Loucy (cell line): ENCODE measurements around the gene CMC2.

Source experiments
- H2AFZ ChIP-seq: fragments of 200-600 bp; sonication (generic); 2 replicates; pipeline ENCODE4 v1.6.0; 2016; ENCODE audit warnings: antibody characterized with exemption, mild to moderate bottlenecking, low read length, moderate library complexity
- H3F3A ChIP-seq: fragments of 200-600 bp; 2 replicates; pipeline ENCODE4 v1.6.0; 2016; ENCODE audit warnings: antibody characterized with exemption, low read depth, mild to moderate bottlenecking
- H3K27me3 ChIP-seq: fragments of 200-600 bp; sonication (generic); 2 replicates; pipeline ENCODE4 v1.6.1; 2014; ENCODE audit warnings: low read length, mild to moderate bottlenecking; ENCODE audit not compliant: insufficient read depth, poor library complexity, severe bottlenecking
- H3K36me3 ChIP-seq: fragments of 200-600 bp; sonication (generic); 2 replicates; pipeline ENCODE4 v1.6.1; 2016; ENCODE audit warnings: low read length; ENCODE audit not compliant: insufficient read depth
- H3K4me1 ChIP-seq: fragments of 200-600 bp; sonication (generic); 2 replicates; pipeline ENCODE4 v1.5.1; 2014; ENCODE audit warnings: low read length, mild to moderate bottlenecking; ENCODE audit not compliant: insufficient read depth, poor library complexity, severe bottlenecking
- H3K4me2 ChIP-seq: fragments of 200-600 bp; sonication (generic); 2 replicates; pipeline ENCODE4 v1.6.0; 2014; ENCODE audit warnings: antibody characterized with exemption, low read length, low read depth, mild to moderate bottlenecking; ENCODE audit not compliant: poor library complexity, severe bottlenecking
- H3K4me3 ChIP-seq: fragments of 200-600 bp; sonication (generic); 2 replicates; pipeline ENCODE4 v1.5.1; 2014; ENCODE audit warnings: low read length, mild to moderate bottlenecking, mixed read lengths; ENCODE audit not compliant: poor library complexity, severe bottlenecking
- H3K79me2 ChIP-seq: fragments of 200-600 bp; sonication (generic); 2 replicates; pipeline ENCODE4 v1.6.1; 2014; ENCODE audit warnings: low read length; ENCODE audit not compliant: insufficient read depth
- H3K9ac ChIP-seq: fragments of 200-600 bp; sonication (generic); 2 replicates; pipeline ENCODE4 v1.6.0; 2014; ENCODE audit warnings: mild to moderate bottlenecking, low read depth, low read length, moderate library complexity; ENCODE audit not compliant: poor library complexity, severe bottlenecking
- H3K9me2 ChIP-seq: fragments of 200-600 bp; sonication (generic); replicated peaks from 2 replicates; pipeline ENCODE4 v1.6.1; 2016; ENCODE audit warnings: low read depth, low read length, mixed read lengths
- H3K9me3 ChIP-seq: fragments of 200-600 bp; sonication (generic); 2 replicates; pipeline ENCODE4 v1.6.1; 2014; ENCODE audit warnings: mild to moderate bottlenecking, antibody characterized with exemption, low read length, low read depth; ENCODE audit not compliant: insufficient read depth
- H4K20me1 ChIP-seq: fragments of 200-600 bp; sonication (generic); 2 replicates; pipeline ENCODE4 v1.6.0; 2014; ENCODE audit warnings: antibody characterized with exemption, low read length, mild to moderate bottlenecking; ENCODE audit not compliant: insufficient read depth, poor library complexity, severe bottlenecking
- CTCF ChIP-seq: fragments of 200-600 bp; sonication (generic); conservative IDR thresholded peaks from 2 replicates; pipeline ENCODE4 v1.5.1; 2014; ENCODE audit warnings: mild to moderate bottlenecking, antibody characterized with exemption, low read length
- EZH2phosphoT487 ChIP-seq: fragments of 200-600 bp; IDR thresholded peaks from 2 replicates; pipeline ENCODE4 v1.6.1; 2018; ENCODE audit warnings: antibody characterized with exemption, mild to moderate bottlenecking, moderate library complexity, borderline replicate concordance

The CMC2 gene

GRCh38 chr16:80976946-80977345 lies 29.7 kb downstream of the CMC2 start:
- no peak overlapping the region for H3K4me3 ChIP-seq
- H3K27me3 ChIP-seq, result no peaks in the 10 kb centered on the region
- H2AFZ ChIP-seq, result no peak overlapping the region
- H3F3A ChIP-seq, result no peaks in the 10 kb centered on the region
- H3K9me3 ChIP-seq, result no peaks in the 10 kb centered on the region
- H3K9ac ChIP-seq, result no peak overlapping the region
- peaks cover 9% of the 10 kb centered on the region; the same call in 1 of the 2 replicates for H3K79me2 ChIP-seq
- TF ChIP-seq EZH2phosphoT487, result no peak
- TF ChIP-seq CTCF, result no peak
- H3K4me1 ChIP-seq, result peaks cover 3% of the 10 kb centered on the region
- H4K20me1 ChIP-seq, result peaks cover 5% of the 10 kb centered on the region
- no peaks in the 10 kb centered on the region for H3K9me2 ChIP-seq
- H3K36me3 ChIP-seq, result peaks cover 44% of the 10 kb centered on the region
- H3K4me2 ChIP-seq, result no peak overlapping the region

- TF ChIP-seq EZH2phosphoT487 (no peak), CTCF (peak; percentile 76)
- H3K9me2 ChIP-seq, result no peaks in the 10 kb centered on the region
- H3K9me3 ChIP-seq, result no peaks in the 10 kb centered on the region
- peaks cover 5% of the 10 kb centered on the region for H4K20me1 ChIP-seq
- no peak overlapping the region for H2AFZ ChIP-seq
- no peaks in the 10 kb centered on the region for H3K79me2 ChIP-seq
- no peaks in the 10 kb centered on the region for H3K27me3 ChIP-seq
- H3K4me1 ChIP-seq, result peaks cover 3% of the 10 kb centered on the region
- no peaks in the 10 kb centered on the region for H3F3A ChIP-seq
- peaks cover 38% of the 10 kb centered on the region for H3K36me3 ChIP-seq
- H3K4me3 ChIP-seq, result no peak overlapping the region
- H3K9ac ChIP-seq, result no peak overlapping the region
- H3K4me2 ChIP-seq, result no peak overlapping the region
Observed at GRCh38 chr16:80974649-80975376, 31.9 kb downstream of the CMC2 start.

- TF ChIP-seq CTCF (no peak), EZH2phosphoT487 (no peak)
- Histone ChIP-seq H3K36me3 (peaks cover 32% of the 10 kb centered on the region; the same call in 1 of the 2 replicates), H3K4me3 (no peak overlapping the region), H3K4me1 (peaks cover 3% of the 10 kb centered on the region), H3K27me3 (no peaks in the 10 kb centered on the region), H3K9me2 (no peaks in the 10 kb centered on the region), H3K4me2 (no peak overlapping the region), H4K20me1 (peaks cover 5% of the 10 kb centered on the region), H2AFZ (no peak overlapping the region), H3K79me2 (no peaks in the 10 kb centered on the region), H3F3A (no peaks in the 10 kb centered on the region), H3K9me3 (no peaks in the 10 kb centered on the region), H3K9ac (no peak overlapping the region)
Observed at GRCh38 chr16:80973991-80974390, 32.7 kb downstream of the CMC2 start.
